Aorta (tissue), 5 donors: ENCODE results near the gene CHAT. TPM values are rescaled to one million over a fixed set of nuclear protein-coding genes. Genes with fewer than 3 reads are reported as not detected.

Source experiments
- ATAC-seq: fragments of 200-7000 bp; cut with Tn5 transposase; one replicate; pipeline ENCODE4 v1.9.1; 2022; ENCODE audit warnings: moderate library complexity; ENCODE audit not compliant: low FRiP score
- DNase-seq, 2 donors: peaks; one replicate each; pipeline ENCODE4 v3.0.0-alpha.2; 2020
- H3K27ac ChIP-seq, 2 donors: one replicate each; pipeline ENCODE4 v1.5.1; 2013; ENCODE audit warnings: low read length in 2 of 2, mild to moderate bottlenecking in 2 of 2, moderate library complexity in 2 of 2, control low read depth in 1 of 2, inconsistent platforms in 1 of 2, low read depth in 1 of 2
- H3K27me3 ChIP-seq, 2 donors: one replicate each; pipeline ENCODE4 v1.6.1; 2013; ENCODE audit warnings: control low read depth in 1 of 2, low read length in 1 of 2, mild to moderate bottlenecking in 1 of 2, moderate library complexity in 1 of 2; ENCODE audit not compliant: insufficient read depth in 2 of 2, control insufficient read depth in 1 of 2
- H3K36me3 ChIP-seq, 2 donors: one replicate each; pipeline ENCODE4 v1.6.1; 2013; ENCODE audit warnings: control low read depth in 1 of 2, low read length in 1 of 2, mild to moderate bottlenecking in 1 of 2; ENCODE audit not compliant: insufficient read depth in 2 of 2, control insufficient read depth in 1 of 2
- H3K4me1 ChIP-seq, 2 donors: one replicate each; pipeline ENCODE4 v1.6.1; 2013; ENCODE audit warnings: low read length in 2 of 2, control low read depth in 1 of 2, mild to moderate bottlenecking in 1 of 2, moderate library complexity in 1 of 2; ENCODE audit not compliant: insufficient read depth in 2 of 2, control insufficient read depth in 1 of 2
- H3K4me3 ChIP-seq, 2 donors: one replicate each; pipeline ENCODE4 v1.5.1; 2013; ENCODE audit warnings: low read length in 2 of 2, control low read depth in 1 of 2, mild to moderate bottlenecking in 1 of 2
- H3K9me3 ChIP-seq: one replicate; pipeline ENCODE4 v1.6.1; 2013; ENCODE audit warnings: mild to moderate bottlenecking, low read length; ENCODE audit not compliant: control insufficient read depth
- WGBS, 2 donors: extraction: QIAGEN DNeasy Blood & Tissue Kit; methylation state at CpG; one replicate each; pipeline ENCODE4 v1.1.7; 2013; 5-methylcytosine and 5-hydroxymethylcytosine counted together
- intact Hi-C, 2 donors: fragments of 100-400 bp; cut with DNase I; formaldehyde crosslinking; loops; one replicate each; pipeline versions ENCODE4 v1.14.2 to v1.15.0; 2022
- polyA plus RNA-seq, 2 donors: library from polyadenylated mRNA; stranded (reverse); fragments of 200-250 nt; gene quantifications; one replicate each; pipeline ENCODE4 v1.2.3, GENCODE V29; 2013
- total RNA-seq, 2 donors: library from RNA; stranded (reverse); fragmentation: NEBNext Ultra II Directional; extraction: Animal tissue kit (Norgen Biotek cat#: 25700); gene quantifications; one replicate each; pipeline ENCODE4 v1.2.1, GENCODE V29; 2021
- donor health status: healthy with polysubstance abuse.
- donor health status: Bipolar disorder and iron deficiency.
- donor health status: DM: no; HTN: no; CAD: no.
- donor health status: DM: no; HTN: no; CAD: no.
- donor health status: DM: yes; HTN: yes; CAD: no.

Gene CHAT
- total and polyA plus RNA-seq, 4 donors: not detected

DNA sequence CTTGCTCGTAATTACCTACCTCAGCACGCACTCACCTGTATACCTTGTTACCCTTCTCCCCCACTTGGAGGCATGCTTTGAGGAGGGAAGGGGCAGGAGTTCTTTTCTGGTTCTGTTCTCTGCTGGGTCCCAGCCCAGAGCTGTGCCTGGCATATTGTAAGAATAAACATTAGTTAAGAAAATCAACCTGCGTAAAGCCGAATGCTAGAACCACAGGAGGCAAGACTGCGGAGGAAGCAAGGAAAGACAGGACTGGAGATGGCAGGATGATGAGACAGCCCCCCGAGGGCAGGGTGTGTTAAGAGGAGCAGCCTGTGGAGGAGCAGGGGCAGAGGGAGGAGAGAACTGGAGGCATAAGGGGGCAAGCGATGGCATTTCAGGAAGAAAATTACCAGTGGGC lies 75.1 kb downstream of the CHAT start:
- 16 to 26% methylated on average over 7 of the region's 7 CpGs for WGBS, 2 donors
- Histone ChIP-seq H3K27ac (no peak overlapping the region), H3K4me1 (no peaks in the 10 kb centered on the region), H3K4me3 (no peak overlapping the region), H3K9me3 (peaks cover 9% of the 10 kb centered on the region), H3K27me3 (no peaks in the 10 kb centered on the region), H3K36me3 (no peaks in the 10 kb centered on the region)
- intact Hi-C loops: no loop called here
- ATAC-seq: no peak
- DNase-seq: no peak

DNA sequence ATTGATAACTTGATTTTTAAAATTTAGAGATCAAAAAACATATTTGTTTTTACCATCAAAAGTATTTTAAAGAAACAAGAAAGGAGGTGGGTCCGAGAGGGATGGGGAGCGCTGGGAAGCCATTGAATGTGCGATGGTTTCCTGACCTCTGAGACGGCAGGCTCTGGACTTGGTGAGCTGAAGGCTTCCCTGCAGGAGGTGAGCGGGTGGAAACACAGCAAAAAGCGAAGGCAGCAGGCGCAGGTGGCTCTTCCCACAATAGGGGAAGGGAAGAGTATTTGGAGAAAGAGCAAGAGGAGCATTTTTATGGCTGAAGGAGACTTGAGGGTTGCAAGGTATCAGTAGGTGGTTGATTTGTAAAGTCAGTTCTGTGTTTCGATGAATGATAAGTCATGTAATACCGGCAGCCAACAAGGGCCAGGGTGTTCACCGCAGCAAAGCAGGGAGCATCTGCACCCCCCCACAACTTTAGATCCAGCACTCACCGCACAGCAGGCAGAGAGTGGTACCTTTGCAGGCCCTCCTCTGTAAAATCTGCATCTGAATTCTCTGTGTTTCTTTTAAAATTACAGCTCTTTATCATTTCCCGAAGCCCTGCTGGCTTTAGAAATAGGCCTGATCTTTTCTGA lies 76.2 kb downstream of the CHAT start:
- no peak for DNase-seq
- Histone ChIP-seq H3K4me3 (no peak overlapping the region), H3K36me3 (no peaks in the 10 kb centered on the region), H3K27me3 (no peaks in the 10 kb centered on the region), H3K9me3 (peaks cover 9% of the 10 kb centered on the region), H3K27ac (no peak overlapping the region), H3K4me1 (no peaks in the 10 kb centered on the region)
- intact Hi-C loops: no loop called here
- no peak for ATAC-seq
- 25 to 29% methylated on average over 12 of the region's 12 CpGs for WGBS, 2 donors

DNA sequence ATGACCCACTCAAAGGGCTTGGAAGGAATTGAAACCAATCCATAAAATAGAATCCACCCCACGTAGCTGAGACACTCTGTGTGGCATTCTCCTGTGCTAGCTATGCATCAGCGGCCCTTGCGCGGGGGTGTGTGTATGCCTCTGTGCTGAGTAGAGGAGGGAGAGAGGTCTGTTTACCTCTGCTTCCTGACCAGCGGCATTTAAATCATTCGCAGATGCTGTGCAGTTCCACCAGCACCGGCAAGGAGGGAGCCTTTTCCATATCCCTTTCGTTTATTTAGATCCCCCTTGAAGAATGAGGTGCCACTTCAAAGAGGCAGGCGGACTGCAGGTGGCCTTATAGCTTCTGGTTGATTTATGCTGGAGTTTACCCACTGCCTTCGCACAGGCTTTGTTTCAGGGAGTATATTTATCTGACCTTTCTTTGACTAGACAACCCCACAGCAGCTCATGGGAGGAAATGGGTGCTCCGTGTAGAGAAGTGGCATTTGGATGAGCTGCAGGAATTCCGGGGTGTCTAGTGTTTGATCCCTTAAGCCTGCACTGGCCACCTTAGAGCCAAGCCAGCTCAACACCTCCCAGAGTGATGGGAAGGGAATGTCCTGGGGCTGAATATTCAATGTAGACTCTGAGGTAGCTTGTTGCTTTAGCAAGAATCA lies 77.0 kb downstream of the CHAT start:
- Histone ChIP-seq H3K9me3 (peaks cover 9% of the 10 kb centered on the region), H3K27ac (no peak overlapping the region), H3K27me3 (no peaks in the 10 kb centered on the region), H3K36me3 (no peaks in the 10 kb centered on the region), H3K4me1 (no peaks in the 10 kb centered on the region), H3K4me3 (no peak overlapping the region)
- intact Hi-C loops: no loop called here
- WGBS, 2 donors: 15 to 17% methylated on average over 12 of the region's 12 CpGs
- no peak for ATAC-seq
- no peak for DNase-seq

DNA sequence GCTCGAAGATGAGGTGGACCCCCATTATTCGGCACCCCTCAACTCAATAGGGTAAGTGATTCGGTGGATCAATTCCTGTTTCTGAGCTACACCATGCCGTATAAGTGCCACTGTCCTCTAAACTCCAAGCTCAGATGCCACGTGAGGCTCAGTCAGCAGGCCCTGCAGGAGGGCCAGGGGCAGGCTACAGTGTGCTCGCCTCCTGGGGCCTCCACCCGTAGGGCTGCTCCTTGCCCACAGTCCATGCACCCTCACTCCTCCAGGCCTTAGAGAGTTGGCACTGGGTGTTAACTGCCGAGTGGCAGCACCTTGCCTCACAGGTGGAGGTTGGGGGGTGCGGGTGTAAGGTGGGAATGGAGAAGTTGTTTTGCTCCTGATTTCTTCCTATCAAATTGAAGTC lies 77.8 kb downstream of the CHAT start:
- ATAC-seq: no peak
- H3K27me3 ChIP-seq: no peaks in the 10 kb centered on the region
- peaks cover 9% of the 10 kb centered on the region for H3K9me3 ChIP-seq
- no peak overlapping the region for H3K27ac ChIP-seq
- H3K4me1 ChIP-seq: no peaks in the 10 kb centered on the region
- DNase-seq: no peak
- H3K36me3 ChIP-seq: no peaks in the 10 kb centered on the region
- WGBS, 2 donors: 35 to 39% methylated on average over 9 of the region's 9 CpGs
- H3K4me3 ChIP-seq: no peak overlapping the region
- intact Hi-C loops: no loop called here

DNA sequence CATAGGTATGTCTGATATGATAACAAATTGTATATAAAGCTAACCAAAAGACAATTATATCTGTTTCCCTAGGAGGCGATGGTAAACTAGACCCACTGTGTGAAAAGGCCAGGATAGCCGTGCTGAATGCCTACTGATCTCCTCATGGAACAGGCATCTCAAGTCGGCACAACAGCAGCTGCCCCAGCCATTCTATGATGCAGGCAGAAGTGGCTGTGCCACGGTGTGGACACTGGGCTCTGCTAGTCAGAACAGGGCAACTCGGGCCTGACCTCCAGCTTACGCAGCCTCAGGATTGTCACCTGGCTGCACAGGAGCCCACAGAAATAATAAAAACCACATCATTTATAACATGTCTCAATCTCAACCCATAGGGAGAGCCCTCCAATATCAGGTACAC lies 80.6 kb downstream of the CHAT start:
- no peak overlapping the region for H3K27ac ChIP-seq
- peaks cover 6% of the 10 kb centered on the region for H3K9me3 ChIP-seq
- no peaks in the 10 kb centered on the region for H3K36me3 ChIP-seq
- H3K4me1 ChIP-seq: no peaks in the 10 kb centered on the region
- no peak for ATAC-seq
- WGBS, 2 donors: 83 to 84% methylated on average over 6 of the region's 6 CpGs
- H3K27me3 ChIP-seq: no peaks in the 10 kb centered on the region
- intact Hi-C loops: no loop called here
- H3K4me3 ChIP-seq: no peak overlapping the region
- no peak for DNase-seq

DNA sequence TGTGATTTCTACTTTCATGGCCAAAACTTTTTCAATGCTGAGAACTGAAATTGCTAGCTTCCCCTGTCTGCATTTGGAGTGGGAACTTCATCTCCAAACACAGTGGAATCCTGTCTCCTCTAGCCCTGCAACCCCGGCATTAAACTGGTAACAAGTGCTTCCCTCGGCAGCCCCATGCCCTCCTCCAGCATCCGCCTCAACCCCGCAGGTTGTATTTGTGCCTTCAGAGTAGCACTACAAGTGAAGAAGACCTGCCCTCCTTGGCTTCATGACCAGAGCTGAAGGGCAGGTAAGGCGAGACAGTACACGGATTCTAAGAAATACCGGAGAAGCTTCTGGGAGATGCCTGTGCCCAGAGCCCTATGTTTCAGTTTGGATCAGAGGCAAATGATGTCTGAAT lies 82.5 kb downstream of the CHAT start:
- H3K27ac ChIP-seq: no peak overlapping the region
- H3K27me3 ChIP-seq: no peaks in the 10 kb centered on the region
- peaks cover 6% of the 10 kb centered on the region for H3K9me3 ChIP-seq
- intact Hi-C loops: no loop called here
- 74 to 80% methylated on average over 7 of the region's 7 CpGs for WGBS, 2 donors
- DNase-seq (no peak), ATAC-seq (no peak)
- H3K36me3 ChIP-seq: no peaks in the 10 kb centered on the region
- no peaks in the 10 kb centered on the region for H3K4me1 ChIP-seq
- H3K4me3 ChIP-seq: no peak overlapping the region

DNA sequence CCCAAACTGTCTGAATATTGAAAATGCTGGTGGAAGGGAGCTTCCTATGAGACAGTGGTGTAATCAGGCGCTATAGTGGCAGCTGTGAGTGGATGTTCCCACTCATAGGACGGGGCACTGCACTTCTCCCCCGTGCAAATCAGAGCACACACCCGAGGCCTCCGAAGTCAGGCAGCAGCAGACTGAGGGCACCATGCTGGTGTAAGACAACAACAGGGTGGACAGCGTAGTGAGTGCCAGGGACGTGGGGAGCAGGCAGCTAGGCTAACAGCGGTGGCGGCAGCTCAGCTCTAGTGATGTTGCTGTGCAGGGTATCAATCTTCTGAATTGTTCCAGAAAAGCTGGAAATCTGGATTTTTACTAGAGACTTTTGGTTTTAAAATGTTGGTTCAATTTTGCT lies 84.8 kb downstream of the CHAT start:
- intact Hi-C loops: no loop called here
- Histone ChIP-seq H3K27me3 (no peaks in the 10 kb centered on the region), H3K36me3 (no peaks in the 10 kb centered on the region), H3K27ac (no peak overlapping the region), H3K9me3 (no peaks in the 10 kb centered on the region), H3K4me1 (no peaks in the 10 kb centered on the region), H3K4me3 (no peak overlapping the region)
- no peak for DNase-seq
- 65 to 68% methylated on average over 9 of the region's 9 CpGs for WGBS, 2 donors
- peak; percentile 42 for ATAC-seq

DNA sequence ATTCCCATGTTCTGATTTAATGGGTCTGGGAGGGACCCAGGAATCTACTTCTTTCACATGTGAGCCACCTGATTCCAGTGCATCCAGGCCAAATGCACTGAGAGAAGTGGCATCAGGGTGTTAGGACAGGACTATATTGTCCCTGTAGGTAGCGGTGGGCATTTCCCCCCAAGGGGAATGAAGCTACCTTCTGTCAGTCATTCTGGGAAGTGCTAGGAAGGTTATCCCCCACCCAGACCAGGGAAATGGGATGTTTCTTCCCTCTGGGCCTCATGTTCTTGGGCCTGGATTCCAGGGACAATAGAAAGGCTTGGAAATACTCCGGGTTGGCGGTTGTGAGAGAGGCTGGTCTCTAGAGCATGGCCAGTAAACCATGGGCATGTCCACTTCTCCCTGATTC lies 86.4 kb downstream of the CHAT start:
- Histone ChIP-seq H3K36me3 (no peaks in the 10 kb centered on the region), H3K27ac (no peak overlapping the region), H3K4me1 (no peaks in the 10 kb centered on the region), H3K27me3 (no peaks in the 10 kb centered on the region), H3K9me3 (no peaks in the 10 kb centered on the region), H3K4me3 (no peak overlapping the region)
- DNase-seq (no peak), ATAC-seq (no peak)
- WGBS, 2 donors: 87 to 90% methylated on average over 3 of the region's 3 CpGs
- intact Hi-C loops: no loop called here

DNA sequence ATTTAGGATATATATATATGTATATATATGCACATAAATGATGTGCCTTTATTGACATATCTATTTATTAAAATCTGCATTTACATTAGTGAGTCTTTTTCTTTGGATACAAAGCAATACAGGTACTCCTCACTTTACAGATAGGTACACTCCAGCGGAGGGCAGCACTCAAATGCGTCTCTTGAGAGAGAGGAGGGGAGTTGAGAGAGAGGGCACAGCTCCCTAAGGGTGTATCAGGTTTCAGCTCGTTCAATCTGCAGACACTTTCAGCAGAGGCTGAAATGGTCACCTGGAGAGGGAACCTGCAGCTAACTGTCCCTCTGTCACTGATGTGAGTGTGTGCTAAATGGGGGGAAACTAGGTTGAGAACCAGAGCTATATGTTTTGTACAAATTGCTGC lies 87.2 kb downstream of the CHAT start:
- intact Hi-C loops: no loop called here
- H3K4me1 ChIP-seq: no peaks in the 10 kb centered on the region
- no peaks in the 10 kb centered on the region for H3K27me3 ChIP-seq
- DNase-seq: no peak
- no peaks in the 10 kb centered on the region for H3K36me3 ChIP-seq
- WGBS, 2 donors: 3 to 5% methylated on average over 3 of the region's 3 CpGs
- no peak for ATAC-seq
- no peak overlapping the region for H3K27ac ChIP-seq
- no peaks in the 10 kb centered on the region for H3K9me3 ChIP-seq
- no peak overlapping the region for H3K4me3 ChIP-seq
